ENCODE results near the gene AQP12A. TPM values are rescaled to one million over a fixed set of nuclear protein-coding genes. Genes with fewer than 3 reads are reported as not detected.

Gene AQP12A
- total RNA-seq, 2 donors from 2014 or later = not detected

- Histone ChIP-seq H3K9me3 (no peaks in the 10 kb centered on the region), H3K27me3 (replicated peaks; ENCODE audit: insufficient read depth) (no peaks in the 10 kb centered on the region), H3K4me3 (no peak overlapping the region), H3K4me1 (ENCODE audit: control insufficient read depth in 1 of 2, low read depth in 2 of 2) (no peaks in the 10 kb centered on the region), H3K36me3 (no peaks in the 10 kb centered on the region), H3K27ac (no peak overlapping the region)
- no peak for TF ChIP-seq CTCF (IDR thresholded peaks at IDR 0.05)
- ATAC-seq (ENCODE audit: insufficient number of reproducible peaks, low FRiP score, low read depth) (no peak), DNase-seq (ENCODE audit: low spot score) (no peak)
These were observed 5.8 kb upstream of the AQP12A start for GRCh38 chr2:240685771-240686371.

DNA sequence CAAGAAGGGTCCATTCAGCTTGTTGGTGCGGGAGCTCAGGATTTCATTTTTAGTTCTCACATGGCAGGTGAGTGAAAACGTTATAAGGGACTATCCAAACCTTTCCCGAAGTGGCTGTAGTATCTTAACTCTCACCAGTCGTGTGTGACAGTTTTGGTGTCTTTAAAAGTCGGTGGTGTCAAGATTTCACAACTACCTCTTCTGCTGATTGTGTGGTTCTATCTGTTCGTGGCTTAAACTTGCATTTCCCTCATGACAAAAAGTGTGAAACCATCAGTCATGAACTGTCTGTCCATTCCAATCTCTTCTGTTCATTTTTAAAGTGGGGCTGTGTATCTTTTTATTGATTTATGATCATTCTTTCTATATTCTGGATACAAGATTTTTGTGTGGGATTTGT, 5.2 kb upstream of the AQP12A start:
- H3K4me1 ChIP-seq (ENCODE audit: control insufficient read depth in 1 of 2, low read depth in 2 of 2) = no peaks in the 10 kb centered on the region
- no peaks in the 10 kb centered on the region for H3K9me3 ChIP-seq
- ATAC-seq (ENCODE audit: insufficient number of reproducible peaks, low FRiP score, low read depth) = no peak
- DNase-seq (ENCODE audit: low spot score) = no peak
- H3K27ac ChIP-seq = no peak overlapping the region
- TF ChIP-seq CTCF (IDR thresholded peaks at IDR 0.05) = no peak
- no peak overlapping the region for H3K4me3 ChIP-seq
- H3K36me3 ChIP-seq = no peaks in the 10 kb centered on the region
- H3K27me3 ChIP-seq (replicated peaks; ENCODE audit: insufficient read depth) = no peaks in the 10 kb centered on the region

GRCh38 chr2:240687045-240687740, 4.5 kb upstream of the AQP12A start:
- no peak overlapping the region for H3K27ac ChIP-seq

GRCh38 chr2:240687741-240688552, 3.7 kb upstream of the AQP12A start:
- no peaks in the 10 kb centered on the region for H3K27me3 ChIP-seq (replicated peaks; ENCODE audit: insufficient read depth)
- H3K27ac ChIP-seq = no peak overlapping the region
- H3K4me3 ChIP-seq = no peak overlapping the region
- DNase-seq (ENCODE audit: low spot score) (no peak), ATAC-seq (ENCODE audit: insufficient number of reproducible peaks, low FRiP score, low read depth) (no peak)
- no peak for TF ChIP-seq CTCF (IDR thresholded peaks at IDR 0.05)
- no peaks in the 10 kb centered on the region for H3K9me3 ChIP-seq
- no peaks in the 10 kb centered on the region for H3K36me3 ChIP-seq
- no peaks in the 10 kb centered on the region for H3K4me1 ChIP-seq (ENCODE audit: control insufficient read depth in 1 of 2, low read depth in 2 of 2)

More at GRCh38 chr2:240687045-240687740, 4.5 kb upstream of the AQP12A start:
- DNase-seq (ENCODE audit: low spot score) (no peak), ATAC-seq (ENCODE audit: insufficient number of reproducible peaks, low FRiP score, low read depth) (no peak)
- H3K27me3 ChIP-seq (replicated peaks; ENCODE audit: insufficient read depth) = no peaks in the 10 kb centered on the region
- H3K4me1 ChIP-seq (ENCODE audit: control insufficient read depth in 1 of 2, low read depth in 2 of 2) = no peaks in the 10 kb centered on the region
- no peak for TF ChIP-seq CTCF (IDR thresholded peaks at IDR 0.05)
- H3K4me3 ChIP-seq = no peak overlapping the region
- no peaks in the 10 kb centered on the region for H3K36me3 ChIP-seq
- no peaks in the 10 kb centered on the region for H3K9me3 ChIP-seq

GRCh38 chr2:240688553-240688919, 3.1 kb upstream of the AQP12A start:
- DNase-seq (ENCODE audit: low spot score) (no peak), ATAC-seq (ENCODE audit: insufficient number of reproducible peaks, low FRiP score, low read depth) (no peak)
- Histone ChIP-seq H3K36me3 (no peaks in the 10 kb centered on the region), H3K4me1 (ENCODE audit: control insufficient read depth in 1 of 2, low read depth in 2 of 2) (no peaks in the 10 kb centered on the region), H3K27me3 (replicated peaks; ENCODE audit: insufficient read depth) (no peaks in the 10 kb centered on the region), H3K27ac (no peak overlapping the region), H3K4me3 (no peak overlapping the region), H3K9me3 (no peaks in the 10 kb centered on the region)
- TF ChIP-seq CTCF (IDR thresholded peaks at IDR 0.05) = no peak

Data from thoracic aorta (tissue), 2 donors.